Germinal center (tissue), 1 donor: ENCODE data around the gene APAF1.
"Not testable (repeated sequence)": the region's sequence is repeated elsewhere in the genome, so short reads cannot be mapped to it uniquely, and the experiment has no call there.

Experiments used
- DNase-seq: peaks from one replicate; pipeline ENCODE4 v3.0.0; 2012; ENCODE audit warnings: mixed read lengths, low spot score

The APAF1 gene

DNA sequence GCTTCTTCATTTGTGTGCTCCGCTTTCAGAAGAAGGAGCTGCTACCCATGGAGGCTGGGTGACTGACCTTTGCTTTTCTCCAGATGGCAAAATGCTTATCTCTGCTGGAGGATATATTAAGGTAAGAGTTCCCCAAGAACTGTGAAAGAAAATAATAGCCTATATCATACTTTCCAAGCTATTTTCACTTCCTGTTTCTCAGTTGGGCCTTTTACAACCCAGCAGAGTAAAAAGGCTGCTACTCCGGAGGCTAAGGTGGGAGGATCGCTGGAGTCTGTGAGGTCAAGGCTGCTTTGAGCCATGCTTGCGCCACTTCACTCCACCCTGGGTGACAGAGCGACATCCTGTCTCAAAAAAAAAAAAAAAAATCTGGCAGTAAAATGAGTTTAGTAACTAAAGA, 82.1 kb downstream of the APAF1 start:
- no peak for DNase-seq

DNA sequence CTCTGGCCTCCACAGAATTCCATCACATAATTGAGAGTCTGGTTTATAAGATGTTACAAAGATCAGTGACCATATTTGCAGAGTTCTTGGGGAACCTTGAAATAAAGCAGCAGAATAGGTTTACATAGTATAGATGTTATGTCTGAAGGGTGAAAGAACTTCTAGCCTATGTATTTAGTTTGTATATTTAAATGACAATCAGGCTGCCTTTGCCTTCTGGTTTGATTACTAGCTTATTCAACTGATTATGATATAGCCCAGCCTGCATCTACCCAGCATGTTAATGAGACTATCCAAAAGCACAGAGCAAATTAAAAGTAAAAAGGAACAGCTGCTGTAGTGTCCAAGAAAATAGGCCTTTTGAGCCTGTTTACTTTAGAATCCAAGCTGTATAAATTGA, 85.3 kb downstream of the APAF1 start:
- DNase-seq: no peak

DNA sequence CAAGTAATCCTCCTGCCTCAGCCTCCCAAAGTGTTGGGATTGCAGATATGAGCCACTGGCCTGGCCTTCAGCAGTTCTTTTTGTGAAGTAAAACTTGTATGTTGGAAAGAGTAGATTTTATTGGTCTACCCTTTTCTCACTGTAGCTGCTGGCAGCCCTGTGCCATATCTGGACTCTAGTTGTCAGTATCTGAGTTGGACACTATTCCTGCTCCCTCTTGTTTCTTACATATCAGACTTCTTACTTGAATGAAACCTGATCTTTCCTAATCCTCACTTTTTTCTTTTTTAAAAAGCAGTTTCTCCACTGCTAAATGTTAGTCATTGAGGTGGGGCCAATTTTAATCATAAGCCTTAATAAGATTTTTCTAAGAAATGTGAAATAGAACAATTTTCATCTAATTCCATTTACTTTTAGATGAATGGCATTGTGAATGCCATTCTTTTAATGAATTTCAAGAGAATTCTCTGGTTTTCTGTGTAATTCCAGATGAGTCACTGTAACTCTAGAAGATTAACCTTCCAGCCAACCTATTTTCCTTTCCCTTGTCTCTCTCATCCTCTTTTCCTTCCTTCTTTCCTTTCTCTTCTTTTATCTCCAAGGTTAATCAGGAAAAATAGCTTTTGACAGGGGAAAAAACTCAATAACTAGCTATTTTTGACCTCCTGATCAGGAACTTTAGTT, 88.7 kb downstream of the APAF1 start:
- no peak for DNase-seq

DNA sequence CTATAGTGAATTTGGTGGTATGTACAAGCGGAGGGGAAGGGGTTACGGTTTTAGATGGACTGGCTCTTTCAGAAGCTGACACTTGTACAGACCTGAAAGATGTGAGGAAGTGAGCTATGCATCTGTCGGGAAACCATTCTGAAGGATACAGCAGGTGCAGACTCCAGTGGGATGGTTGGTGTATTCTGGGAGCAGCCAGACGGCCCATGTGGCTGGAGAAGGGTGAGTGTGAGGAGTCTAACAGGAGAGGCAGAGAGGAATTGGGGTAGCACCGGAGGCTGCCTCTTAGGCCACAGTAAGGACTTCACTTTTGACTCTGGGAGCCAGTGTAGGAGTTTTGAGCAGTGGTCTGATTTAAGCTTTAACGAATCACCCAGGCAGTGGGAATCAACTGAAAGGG, 90.7 kb downstream of the APAF1 start:
- DNase-seq: no peak

DNA sequence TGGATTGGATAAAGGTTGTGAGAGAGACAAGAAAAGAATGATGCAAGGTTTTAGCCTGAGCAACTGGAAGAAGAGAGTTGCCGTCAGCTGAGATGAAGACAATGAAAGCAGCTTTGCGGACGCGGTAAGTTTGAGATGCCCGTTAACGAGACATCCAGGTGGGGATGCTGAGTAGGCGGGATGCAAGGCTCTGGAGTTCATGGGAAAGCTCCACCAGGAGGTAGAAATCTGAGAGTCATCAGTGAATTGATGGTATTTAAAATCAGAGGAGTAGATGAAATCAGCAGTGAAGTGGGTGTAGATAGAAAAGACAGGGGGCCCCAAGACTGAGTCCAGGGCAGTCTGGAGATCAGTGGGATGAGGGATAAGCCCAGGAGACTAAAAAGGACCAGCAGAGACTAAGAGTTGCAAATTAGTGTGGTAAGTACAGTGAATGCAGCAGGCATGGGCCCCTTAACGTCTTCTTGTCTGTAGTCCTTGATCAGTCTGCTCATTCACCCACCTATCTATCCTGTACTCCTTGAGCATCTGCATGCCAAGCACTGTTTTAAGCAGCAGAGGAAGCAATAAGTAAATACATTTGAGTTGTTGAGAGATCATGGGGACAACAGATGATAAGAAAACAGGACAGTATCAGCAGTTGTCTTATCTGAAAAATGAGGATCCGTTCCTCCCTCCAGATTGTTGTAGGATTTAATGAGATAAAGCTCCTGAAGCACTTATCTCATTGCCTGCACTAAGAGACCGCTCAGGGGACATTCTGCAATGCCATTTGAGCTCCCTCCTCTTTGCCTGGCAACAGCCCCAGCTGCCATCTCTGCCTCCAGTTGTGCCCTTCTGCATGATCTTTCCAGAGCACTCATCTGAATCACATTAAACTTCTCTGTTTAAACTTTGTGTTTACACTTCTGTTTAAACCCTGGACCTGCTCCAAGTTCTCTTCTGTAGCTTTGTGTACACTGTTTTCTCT, 91.5 kb downstream of the APAF1 start:
- no peak for DNase-seq

DNA sequence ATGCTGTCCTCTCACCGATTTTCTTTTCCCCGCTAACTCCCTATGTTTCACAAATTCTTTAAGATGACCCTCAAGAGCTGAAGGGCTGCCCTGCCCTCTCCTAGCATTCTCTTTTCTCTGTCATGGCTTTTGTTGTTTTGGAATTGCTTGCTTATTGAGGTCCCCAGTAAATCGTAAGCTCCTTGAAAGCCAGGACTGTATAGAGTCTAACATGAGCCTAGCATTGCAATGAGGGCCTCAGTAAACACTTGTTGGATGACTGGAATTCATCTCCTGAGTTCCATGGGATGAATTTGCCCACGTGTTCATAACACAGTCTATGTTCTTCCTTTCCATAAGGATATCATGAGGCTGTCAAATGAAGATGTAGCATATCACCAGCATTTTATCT, 92.2 kb downstream of the APAF1 start:
- no peak for DNase-seq

DNA sequence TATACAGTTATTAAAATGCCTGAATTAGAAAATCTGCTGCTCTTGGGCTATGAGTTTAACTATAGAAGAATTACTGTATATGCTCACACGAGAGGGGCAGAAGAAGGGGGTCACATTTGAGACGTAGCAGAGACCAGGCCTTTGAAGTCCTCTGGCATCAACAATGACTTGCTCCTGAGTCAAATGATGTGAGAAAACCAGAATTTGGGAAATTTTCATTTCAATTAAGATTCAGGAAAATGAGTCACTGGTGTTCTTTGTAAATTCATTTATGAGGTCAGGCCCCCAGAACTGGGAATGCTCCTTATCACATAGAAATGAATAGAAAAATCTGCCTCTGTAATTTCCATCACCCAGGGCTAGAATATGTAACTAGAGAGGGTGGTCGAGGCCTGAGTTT, 92.9 kb downstream of the APAF1 start:
- no peak for DNase-seq

DNA sequence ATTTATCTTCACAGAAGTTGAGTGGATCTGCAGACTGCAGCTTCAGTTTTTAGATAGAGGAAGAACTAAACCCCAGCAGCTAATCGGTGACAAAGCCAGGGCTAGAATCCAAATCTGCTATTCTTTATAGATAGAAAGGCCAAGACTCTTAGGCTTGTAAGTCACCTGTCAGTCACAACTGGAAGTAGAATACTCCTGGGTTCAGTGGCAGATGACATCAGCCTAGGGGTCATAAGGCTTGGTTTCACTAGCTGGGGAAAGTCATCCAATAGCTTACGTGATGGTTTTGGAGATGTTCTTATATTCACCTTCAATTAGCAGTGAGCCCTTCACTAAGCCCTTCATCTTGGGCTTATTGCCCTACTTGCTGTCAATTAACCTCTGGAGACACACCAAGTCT, 93.4 kb downstream of the APAF1 start:
- no peak for DNase-seq

DNA sequence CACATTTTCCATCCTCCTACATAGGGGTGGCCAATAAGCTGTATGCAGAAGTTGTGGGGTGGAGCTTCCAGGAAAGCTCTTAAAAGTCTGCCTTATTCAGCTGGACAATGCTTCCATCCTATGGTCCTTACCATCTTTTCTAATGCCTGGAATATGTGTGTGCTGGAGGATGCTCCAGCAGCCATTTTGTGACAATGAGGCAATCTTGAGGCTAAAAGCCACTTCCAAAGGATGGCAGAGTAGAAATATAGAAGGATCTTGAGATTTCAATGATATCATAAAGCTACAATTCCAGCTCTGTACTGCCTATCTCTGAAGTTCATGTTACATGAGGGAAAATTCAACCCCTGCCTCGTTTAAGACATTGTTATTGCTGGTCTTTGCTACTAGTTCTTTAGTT, 95.7 kb downstream of the APAF1 start:
- DNase-seq: no peak

DNA sequence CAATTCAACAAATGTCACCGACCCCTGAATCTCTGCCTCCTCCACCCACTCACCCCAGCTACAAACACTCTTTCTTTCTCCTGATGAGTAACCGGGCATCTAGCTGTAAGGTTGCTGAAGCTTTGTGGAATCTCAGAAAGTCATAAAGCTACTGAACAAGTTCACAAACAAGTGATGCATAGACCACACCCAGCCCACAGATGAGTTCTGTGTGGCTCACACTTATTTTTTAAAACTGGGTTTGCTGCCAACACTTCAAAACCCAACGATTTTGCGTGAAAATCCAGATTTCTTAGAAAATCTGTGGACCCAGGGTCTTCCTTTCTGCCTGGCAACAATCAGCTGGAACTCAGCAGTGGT, 96.1 kb downstream of the APAF1 start:
- DNase-seq: no peak

DNA sequence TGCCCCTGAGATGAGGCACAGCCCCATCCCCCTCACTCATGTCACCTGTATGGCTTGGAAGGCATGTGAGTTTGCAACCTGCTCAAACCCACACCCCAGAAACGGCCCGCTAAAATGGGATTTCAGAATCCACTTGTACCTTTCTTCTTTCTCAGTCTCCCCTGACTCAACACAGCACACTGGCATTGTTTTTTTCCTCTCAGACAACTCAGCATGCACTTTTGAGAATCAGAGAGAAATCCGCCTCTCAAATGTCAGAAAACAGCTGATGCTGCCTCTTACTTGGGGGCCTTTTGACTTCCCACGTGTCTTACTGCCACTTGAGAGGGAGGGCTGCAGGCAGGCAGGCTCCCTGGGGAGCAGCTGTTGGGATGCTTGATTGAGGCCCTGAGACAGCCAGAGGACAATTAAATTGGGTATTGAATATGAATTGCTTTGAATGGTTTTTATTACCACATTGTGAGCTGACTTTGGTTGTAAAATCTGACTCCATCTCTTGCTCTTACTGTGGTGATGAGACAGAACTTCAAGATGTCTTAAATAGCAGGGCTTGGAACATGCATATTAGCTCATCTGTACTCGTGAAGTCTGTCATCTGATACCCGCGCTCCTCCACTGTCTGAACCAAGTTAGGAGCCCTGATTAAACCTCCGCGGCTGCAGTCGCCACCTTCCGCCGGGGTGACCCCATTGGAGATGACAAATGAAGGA, 96.6 kb downstream of the APAF1 start:
- DNase-seq: no peak

DNA sequence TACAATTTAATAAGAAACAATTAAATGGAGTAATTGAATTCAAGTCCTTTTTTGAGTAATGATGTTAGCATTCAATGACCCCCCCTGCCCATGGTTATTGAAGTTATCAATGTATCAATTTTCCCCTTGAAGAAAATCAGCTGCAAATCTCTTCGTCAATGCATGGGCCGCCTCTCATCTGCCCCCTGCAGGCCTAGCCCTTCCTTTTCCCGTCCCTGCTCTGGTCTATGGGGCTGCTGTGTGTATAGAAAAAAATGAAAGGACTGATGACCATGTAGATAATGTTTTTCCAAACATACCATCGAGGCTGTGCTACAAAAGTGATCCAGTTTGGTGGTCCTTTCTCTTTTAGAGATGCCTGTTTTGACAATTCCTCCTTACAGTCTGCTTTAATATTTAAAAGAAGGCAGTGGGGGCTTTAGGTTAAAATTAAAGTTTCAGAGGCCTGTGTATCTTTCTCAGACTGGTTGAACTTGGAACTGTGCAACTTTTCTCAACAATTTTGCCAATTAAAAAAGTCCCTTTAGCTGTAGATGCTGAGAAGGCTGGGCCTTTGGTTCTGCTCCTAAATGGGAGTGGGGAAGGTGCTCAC, 98.4 kb downstream of the APAF1 start:
- peak; percentile 24 for DNase-seq

DNA sequence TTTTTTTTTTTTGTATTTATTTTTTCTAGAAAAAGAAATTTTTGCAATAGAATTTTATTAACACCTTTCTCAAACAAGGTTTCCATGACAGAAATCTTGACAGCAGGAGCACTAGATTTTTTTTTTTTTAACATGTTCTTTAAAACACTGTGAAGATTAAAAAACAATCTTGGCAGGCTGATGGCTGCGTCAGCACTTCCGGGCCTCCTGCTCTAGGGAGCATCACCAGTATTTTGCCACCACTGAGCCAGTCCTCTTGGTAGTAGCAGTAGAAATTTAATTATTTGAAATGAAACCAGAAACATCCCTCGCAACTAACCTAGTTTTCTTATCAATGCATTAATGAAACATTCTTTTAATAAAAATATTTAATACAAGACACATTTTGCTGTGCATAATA, 99.6 kb downstream of the APAF1 start:
- DNase-seq: no peak

DNA sequence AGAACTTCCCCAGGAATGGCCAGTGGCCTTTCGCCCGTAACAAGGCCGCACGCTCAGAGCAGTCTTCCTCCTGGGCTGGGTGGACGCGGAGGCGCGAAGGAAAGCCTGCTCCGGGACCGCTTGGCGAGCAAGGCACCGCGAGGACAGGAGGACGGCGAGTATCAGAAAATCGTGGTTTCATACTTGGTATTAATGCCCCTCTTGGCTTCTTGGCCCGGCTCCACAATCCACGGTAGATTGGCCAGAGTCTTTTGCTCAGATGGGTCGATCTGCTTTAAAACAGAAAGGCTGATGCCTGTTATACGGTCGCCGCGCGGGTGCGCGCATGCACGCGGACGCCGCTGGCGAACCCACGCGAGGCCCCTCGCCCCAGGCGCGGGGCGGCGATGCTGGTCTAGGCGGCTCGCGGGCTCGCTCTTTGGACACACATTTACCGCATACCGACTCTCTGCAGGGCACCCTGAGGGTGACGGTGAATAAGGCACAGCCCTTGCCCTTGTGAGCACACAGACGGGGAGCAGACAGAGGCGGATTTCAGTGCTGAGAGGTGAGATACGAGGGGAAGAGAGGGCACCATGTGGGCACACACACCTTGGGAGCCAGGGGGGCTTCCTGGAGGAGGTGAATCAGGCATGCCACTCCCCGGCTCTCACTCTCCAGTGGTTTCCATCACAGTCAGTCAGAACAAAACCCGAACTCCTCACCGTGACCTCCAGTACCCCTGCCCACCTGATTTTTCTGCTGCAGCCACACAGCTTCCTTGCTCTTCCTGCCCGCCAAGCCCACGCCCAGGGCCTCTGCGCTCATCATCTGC, 100.7 kb downstream of the APAF1 start:
- DNase-seq: no peak

DNA sequence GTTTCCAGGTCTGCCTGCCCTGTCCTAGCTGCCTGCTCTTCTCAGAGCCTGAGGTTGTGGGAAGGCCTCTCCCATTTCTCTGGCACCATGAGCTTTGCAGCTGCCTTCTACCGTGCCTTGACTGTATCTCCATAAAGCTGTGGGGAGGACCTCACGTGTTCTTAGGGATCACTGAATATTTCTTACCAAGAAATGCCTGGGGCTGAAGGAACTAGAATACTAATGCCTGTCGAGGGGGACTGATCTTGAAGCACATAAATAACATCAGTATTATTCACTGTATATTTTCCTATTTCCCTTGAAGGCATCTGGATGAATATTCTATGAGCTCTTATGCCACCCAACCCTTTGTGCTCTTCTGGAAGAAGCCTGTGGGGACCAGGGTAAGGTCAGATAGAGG, 103.4 kb downstream of the APAF1 start:
- DNase-seq: no peak

DNA sequence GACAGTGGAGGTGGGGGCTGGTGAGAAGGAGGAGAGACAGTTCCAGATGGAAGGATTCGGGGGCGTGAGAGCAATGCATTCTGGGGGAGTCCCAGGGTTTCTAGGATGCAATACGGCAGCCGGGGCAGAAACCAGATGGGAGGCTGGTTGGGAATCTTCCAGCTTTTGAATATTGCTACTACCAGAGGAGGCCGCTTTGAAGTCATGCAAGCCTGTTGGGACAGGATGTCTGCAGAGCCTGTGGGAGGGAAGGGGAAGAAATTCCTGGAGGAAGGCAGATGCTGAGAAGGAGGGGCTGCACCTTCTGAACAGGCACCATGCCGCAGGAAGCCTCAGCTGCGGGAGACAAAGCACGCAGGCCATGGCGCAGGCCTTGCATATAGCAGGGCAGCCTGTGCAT, 105.4 kb downstream of the APAF1 start:
- DNase-seq: no peak

DNA sequence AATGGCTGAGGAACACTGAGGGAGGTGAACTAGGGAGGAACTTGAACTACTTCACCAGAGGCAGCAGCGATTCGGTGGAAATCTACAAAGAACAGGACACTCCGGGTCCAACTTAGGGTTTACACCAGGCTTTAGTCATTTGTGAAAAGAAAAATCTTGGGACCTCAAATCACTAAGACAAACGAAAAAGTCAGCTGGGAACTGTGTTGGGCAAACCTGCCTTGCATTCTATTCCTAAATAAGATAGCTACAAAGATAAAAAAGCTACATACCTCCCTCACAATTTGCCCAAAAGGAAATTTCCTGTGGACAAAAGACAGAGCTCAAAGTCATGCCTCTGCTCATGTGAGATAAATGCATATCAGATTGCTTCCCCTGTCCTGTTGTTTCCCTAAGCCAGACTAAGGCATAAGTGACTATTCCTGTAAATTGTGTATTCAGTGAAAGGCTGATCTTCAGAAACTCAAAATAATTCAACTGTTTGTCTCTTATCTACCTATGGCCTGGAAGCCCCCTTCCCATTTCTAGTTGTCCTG, 106.6 kb downstream of the APAF1 start:
- no peak for DNase-seq

DNA sequence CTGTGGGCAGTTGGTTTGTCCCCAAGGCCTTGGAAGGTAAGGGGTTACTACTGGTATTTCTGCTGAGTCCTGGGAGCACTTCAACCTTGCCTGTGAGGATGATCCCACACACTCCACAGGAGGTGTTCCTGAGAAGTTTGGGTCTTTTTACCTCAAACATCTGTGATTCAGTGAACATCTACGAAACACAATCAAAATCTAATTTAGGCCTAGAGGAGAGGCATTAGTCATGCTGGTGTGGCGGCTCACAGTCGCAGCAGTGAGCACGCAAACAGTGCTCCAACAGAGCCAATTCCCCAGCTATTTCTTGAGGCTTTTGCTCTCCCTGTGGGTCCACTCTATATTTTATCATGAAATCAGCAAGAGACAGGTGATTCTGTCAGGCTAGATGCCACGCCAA, 107.6 kb downstream of the APAF1 start:
- DNase-seq: no peak

DNA sequence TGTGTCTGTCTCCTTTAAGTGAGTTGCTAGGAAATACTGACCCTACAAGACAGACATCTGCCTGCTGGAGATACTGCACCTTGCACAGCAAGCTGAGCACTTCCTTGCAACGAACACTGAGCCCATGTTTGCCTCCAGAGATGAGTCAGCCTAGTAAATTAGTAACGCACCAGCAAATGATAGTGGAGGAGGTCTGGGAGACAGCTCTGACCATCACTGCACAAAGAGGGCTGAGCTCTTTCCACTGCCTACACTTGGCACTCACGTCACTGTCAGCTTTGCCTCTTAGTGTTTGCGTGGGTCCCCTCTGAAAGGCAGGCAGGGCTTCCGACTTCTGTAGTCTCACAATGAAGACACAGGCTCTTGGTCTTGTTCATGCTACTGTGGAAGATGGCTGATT, 109.0 kb downstream of the APAF1 start:
- DNase-seq: no peak

DNA sequence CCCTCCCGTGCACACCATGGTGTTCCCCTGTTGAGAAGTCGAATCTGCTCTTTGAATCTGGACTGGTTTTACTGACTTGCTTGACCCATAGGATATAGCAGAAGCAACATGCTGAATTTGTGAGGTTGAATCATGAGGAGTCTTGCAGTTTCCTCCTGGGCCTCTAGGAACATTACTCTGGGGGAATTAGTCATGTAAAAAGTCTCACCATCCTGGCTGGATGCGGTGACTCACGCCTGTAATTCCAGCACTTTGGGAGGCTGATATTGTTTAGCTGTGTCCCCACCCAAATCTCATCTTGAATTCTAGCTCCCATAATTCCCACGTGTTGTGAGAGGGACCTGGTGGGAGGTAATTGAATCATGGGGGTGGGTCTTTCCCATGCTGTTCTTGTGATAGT, 110.8 kb downstream of the APAF1 start:
- not testable (repeated sequence) for DNase-seq

DNA sequence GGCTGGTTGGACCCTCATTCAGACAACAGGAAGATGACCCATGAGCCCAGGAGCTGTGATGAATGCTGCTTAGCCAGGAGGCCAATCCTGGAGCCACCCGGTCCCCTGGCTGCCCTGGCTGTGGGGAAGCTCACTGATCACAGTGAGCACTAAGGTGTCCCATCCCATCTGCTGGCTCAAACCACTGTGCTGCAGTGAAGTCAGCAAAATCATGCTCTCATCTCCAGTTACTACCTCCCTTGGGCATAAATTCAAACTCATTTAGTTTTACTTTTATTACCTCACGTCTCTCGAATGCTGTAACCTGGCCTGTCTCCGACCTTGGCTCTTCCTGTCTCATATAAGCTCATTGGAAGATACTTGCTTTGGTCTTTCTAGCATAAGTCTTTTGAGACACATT, 112.4 kb downstream of the APAF1 start:
- DNase-seq: no peak
